Endothelial cell of umbilical vein (primary cell): ENCODE data around the gene ACTL7A. TPM values are rescaled to one million over a fixed set of nuclear protein-coding genes. Genes with fewer than 3 reads are reported as not detected.

Experiments
- BruUV-seq: library from RNA; stranded (reverse); fragments of 400-500 nt; replicated peaks from 2 replicates; lab custom pipeline; 2021; lab: Mats Ljungman, UMichigan
- CTCF ChIA-PET: fragments of 300-600, 350-600 bp; sonication (Branson Sonifier 250); formaldehyde crosslinking; loops from one replicate; lab custom pipeline; 2021; ENCODE audit warnings: antibody characterized with exemption, inconsistent platforms; lab: Charles Lee
- POLR2A ChIA-PET: fragments of 300-600, 350-600 bp; sonication (Branson Sonifier 250); formaldehyde crosslinking; loops from one replicate; lab custom pipeline; 2021; ENCODE audit warnings: antibody characterized with exemption, inconsistent platforms; lab: Charles Lee
- DNase-seq: peaks from one replicate; pipeline ENCODE4 v3.0.0-alpha.2; 2011; ENCODE audit warnings: low read depth, low spot score
- FAIRE-seq: peaks from 2 replicates; lab custom pipeline; 2011; peaks lifted over from hg19 to GRCh38; lab: Jason Lieb, UNC
- H2AFZ ChIP-seq: 2 replicates; pipeline ENCODE4 v1.6.0; 2012; ENCODE audit warnings: low read depth, low read length, control low read depth, inconsistent platforms
- H3K27ac ChIP-seq: 2 replicates; pipeline ENCODE4 v1.5.1; 2011; ENCODE audit warnings: low read depth, mild to moderate bottlenecking, control low read depth, low read length, moderate library complexity; ENCODE audit not compliant: insufficient read depth
- H3K27me3 ChIP-seq, 2 experiments: 2 replicates each; pipeline versions ENCODE4 v1.6.0 to v1.6.1; 2011; ENCODE audit warnings: low read length in 2 of 2, mixed read lengths in 1 of 2; ENCODE audit not compliant: control insufficient read depth in 2 of 2, insufficient read depth in 2 of 2
- H3K36me3 ChIP-seq, 2 experiments: 2 replicates in 1 of 2; 3 replicates in 1 of 2; pipeline ENCODE4 v1.5.1; 2011; ENCODE audit warnings: low read length in 2 of 2, mild to moderate bottlenecking in 1 of 2, moderate library complexity in 1 of 2; ENCODE audit not compliant: control insufficient read depth in 2 of 2, insufficient read depth in 2 of 2; ENCODE audit errors: extremely low read depth in 1 of 2
- H3K4me1 ChIP-seq: 3 replicates; pipeline ENCODE4 v1.5.1; 2011; ENCODE audit warnings: mild to moderate bottlenecking, low read length; ENCODE audit not compliant: control insufficient read depth, insufficient read depth; ENCODE audit errors: extremely low read depth
- H3K4me2 ChIP-seq: 2 replicates; pipeline ENCODE4 v1.6.1; 2011; ENCODE audit warnings: low read length, control low read depth, mixed read lengths; ENCODE audit not compliant: insufficient read depth
- H3K4me3 ChIP-seq, 3 experiments: fragments of 200-600 bp in 1 of 3; sonication (generic), shearing (Covaris generic) in 1 of 3; replicated peaks in 1 of 3; 2 replicates each; pipeline ENCODE4 v1.5.1; 2011 to 2016; ENCODE audit warnings: control low read depth in 3 of 3, low read length in 3 of 3, mild to moderate bottlenecking in 2 of 3, inconsistent platforms in 1 of 3, low read depth in 1 of 3, moderate library complexity in 1 of 3; ENCODE audit not compliant: insufficient read depth in 1 of 3
- H3K79me2 ChIP-seq: 2 replicates; pipeline ENCODE4 v1.6.0; 2012; ENCODE audit warnings: low read length, inconsistent platforms; ENCODE audit not compliant: control insufficient read depth, insufficient read depth
- H3K9ac ChIP-seq: replicated peaks from 2 replicates; pipeline ENCODE3; 2011; ENCODE audit warnings: low read length, control low read depth; ENCODE audit not compliant: insufficient read depth; ENCODE audit errors: extremely low read depth
- H3K9me1 ChIP-seq: replicated peaks from 3 replicates; pipeline ENCODE4 v1.6.0; 2011; ENCODE audit warnings: mild to moderate bottlenecking, low read length; ENCODE audit not compliant: control insufficient read depth, insufficient read depth; ENCODE audit errors: extremely low read depth
- H3K9me3 ChIP-seq: replicated peaks from 2 replicates; pipeline ENCODE4 v1.5.1; 2012; ENCODE audit warnings: low read length, inconsistent platforms; ENCODE audit not compliant: control insufficient read depth, insufficient read depth
- H4K20me1 ChIP-seq: replicated peaks from 2 replicates; pipeline ENCODE3; 2011; ENCODE audit warnings: mild to moderate bottlenecking, low read length; ENCODE audit not compliant: control insufficient read depth, insufficient read depth; ENCODE audit errors: extremely low read depth
- CTCF ChIP-seq, 2 donors: IDR thresholded peaks; 1 replicate in 1 of 2; 2 replicates in 1 of 2; pipeline ENCODE4 v1.5.1; 2011; ENCODE audit warnings: low read length in 2 of 2, mild to moderate bottlenecking in 2 of 2, moderate library complexity in 2 of 2, control low read depth in 1 of 2, inconsistent platforms in 1 of 2, low read depth in 1 of 2; ENCODE audit not compliant: insufficient read depth in 1 of 2; ENCODE audit errors: extremely low read depth in 1 of 2
- EZH2 ChIP-seq: IDR thresholded peaks from 2 replicates; pipeline ENCODE4 v1.6.1; 2012; ENCODE audit warnings: borderline replicate concordance, low read depth, mild to moderate bottlenecking, moderate library complexity, low read length, inconsistent platforms; ENCODE audit not compliant: severe bottlenecking
- FOS ChIP-seq: IDR thresholded peaks from 2 replicates; pipeline ENCODE4 v1.6.1; 2011; ENCODE audit warnings: mild to moderate bottlenecking, low read length, moderate library complexity, borderline replicate concordance; ENCODE audit not compliant: insufficient read depth
- JUN ChIP-seq: IDR thresholded peaks from 2 replicates; pipeline ENCODE4 v1.6.1; 2011; ENCODE audit warnings: borderline replicate concordance, low read depth; ENCODE audit not compliant: insufficient read length, insufficient read depth
- MAX ChIP-seq: IDR thresholded peaks from 2 replicates; pipeline ENCODE4 v1.6.1; 2011; ENCODE audit not compliant: insufficient read depth, insufficient read length
- MYC ChIP-seq: IDR thresholded peaks from one replicate; pipeline ENCODE4 v1.6.1; 2011; ENCODE audit warnings: mild to moderate bottlenecking, low read depth, low read length
- POLR2A ChIP-seq: IDR thresholded peaks from 2 replicates; pipeline ENCODE4 v1.6.1; 2012; ENCODE audit warnings: low read depth, mild to moderate bottlenecking, control low read depth, low read length
- POLR2AphosphoS5 ChIP-seq: IDR thresholded peaks from 2 replicates; pipeline ENCODE4 v1.6.1; 2012; ENCODE audit warnings: low read depth, mild to moderate bottlenecking, control low read depth, low read length, moderate library complexity; ENCODE audit not compliant: insufficient read depth
- dilution Hi-C: fragments of 300-500 bp; cut with MboI; formaldehyde crosslinking; loops from one replicate; pipeline ENCODE4 v1.15.0; 2019; ENCODE audit warnings: low sequenced_read_pairs; ENCODE audit not compliant: extremely low pct_ligation_motif_present
- intact Hi-C: fragments of 100-400 bp; cut with micrococcal nuclease; formaldehyde crosslinking; loops from one replicate; pipeline ENCODE4 v1.10.0; 2022
- polyA plus RNA-seq, 4 experiments: library from polyadenylated mRNA; depleted of rRNA in 3 of 4; stranded (reverse) in 3 of 4; unstranded in 1 of 4; fragments of >200 nt; gene quantifications; 2 replicates each; pipeline versions ENCODE4 v1.2.1 to v1.2.3, GENCODE V29; 2011 to 2012; ENCODE audit warnings: missing spikeins in 1 of 4
- total RNA-seq: library from RNA; stranded (reverse); gene quantifications from 2 replicates; pipeline ENCODE4 v1.2.3, GENCODE V29; 2021

Gene ACTL7A
- total and polyA plus RNA-seq, 2 donors (not counting 3 experiments of a cell fraction or from before 2014, with no cell fraction given): not detected

- dilution Hi-C loops: no loop called here
- Histone ChIP-seq H3K9me1 (no peaks in the 10 kb centered on the region), H3K27me3 (no peaks in the 10 kb centered on the region), H3K4me2 (no peak overlapping the region), H3K27ac (no peak overlapping the region), H3K79me2 (no peaks in the 10 kb centered on the region), H2AFZ (peak overlapping the region; percentile 82), H4K20me1 (no peaks in the 10 kb centered on the region), H3K9ac (no peak overlapping the region), H3K9me3 (no peaks in the 10 kb centered on the region), H3K36me3 (no peaks in the 10 kb centered on the region), H3K4me1 (peaks cover 4% of the 10 kb centered on the region), H3K4me3 (no peak overlapping the region)
- FAIRE-seq (peak; percentile 37), DNase-seq (peak; percentile 52)
- BruUV-seq: no TSS peak
- no peak for TF ChIP-seq MAX
- TF ChIP-seq CTCF (IDR thresholded peaks at IDR 0.05; ENCODE audit: extremely low read depth in 1 of 2, insufficient read depth in 1 of 2, low read depth in 1 of 2, low read length in 2 of 2): no peak
- TF ChIP-seq FOS: no peak
- TF ChIP-seq MYC: no peak
- no peak for TF ChIP-seq POLR2AphosphoS5
- no peak for TF ChIP-seq JUN
- TF ChIP-seq POLR2A: no peak
- TF ChIP-seq EZH2: no peak
- ChIA-PET POLR2A (no interaction called here), CTCF (interaction anchor here (0.9 to 1.2 kb wide), 5 partner anchors 13 to 1394 kb away, joined by 3 to 5 read pairs (median 3); no protein-coding TSS in a partner anchor)
- intact Hi-C loops: no loop called here
Observed at GRCh38 chr9:108816037-108816436, 46.0 kb upstream of the ACTL7A start.
